NCI-H226 (cell line): ENCODE data around the gene MED10.

Experiments used
- DNase-seq: peaks from one replicate; pipeline ENCODE4 v3.0.0-alpha.2; 2015

MED10 gene

DNA sequence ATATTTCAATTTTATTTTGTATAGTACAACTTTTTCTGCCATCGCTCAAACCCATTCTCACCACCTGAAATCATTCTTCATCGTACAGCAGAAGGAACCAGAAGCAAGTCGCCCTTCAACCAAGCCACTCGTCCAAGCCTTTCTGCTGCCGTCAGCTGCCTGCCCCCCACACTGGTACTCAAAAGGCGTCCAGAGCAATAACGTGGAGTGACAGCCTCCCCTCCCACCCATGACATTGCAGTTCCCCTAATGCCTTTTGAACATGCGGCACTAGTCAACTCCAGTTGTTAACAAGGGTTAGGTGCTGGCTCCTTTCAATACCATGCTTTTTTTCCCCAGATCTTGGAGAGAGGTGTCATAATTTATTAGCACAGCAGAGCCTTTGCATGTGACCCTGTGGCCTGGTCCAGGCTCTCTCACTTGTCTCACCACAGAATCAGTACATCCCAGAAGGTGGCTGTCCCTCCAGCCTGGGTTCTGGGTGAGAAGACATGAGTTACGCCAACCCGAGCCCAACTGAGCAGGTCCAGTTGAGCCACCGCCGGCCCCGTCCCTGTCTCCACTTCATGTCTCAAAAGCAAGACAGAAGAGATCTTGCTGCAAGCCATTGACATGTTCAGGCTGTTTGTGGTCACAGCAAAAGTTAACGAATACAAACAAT is 20.4 kb upstream of the MED10 start:
- no peak for DNase-seq

GRCh38 chr5:6397536-6398269 is 19.4 kb upstream of the MED10 start:
- no peak for DNase-seq

- DNase-seq = no peak
These were observed 18.6 kb upstream of the MED10 start for GRCh38 chr5:6396836-6397535.

GRCh38 chr5:6396043-6396442 is 17.7 kb upstream of the MED10 start:
- no peak for DNase-seq

DNA sequence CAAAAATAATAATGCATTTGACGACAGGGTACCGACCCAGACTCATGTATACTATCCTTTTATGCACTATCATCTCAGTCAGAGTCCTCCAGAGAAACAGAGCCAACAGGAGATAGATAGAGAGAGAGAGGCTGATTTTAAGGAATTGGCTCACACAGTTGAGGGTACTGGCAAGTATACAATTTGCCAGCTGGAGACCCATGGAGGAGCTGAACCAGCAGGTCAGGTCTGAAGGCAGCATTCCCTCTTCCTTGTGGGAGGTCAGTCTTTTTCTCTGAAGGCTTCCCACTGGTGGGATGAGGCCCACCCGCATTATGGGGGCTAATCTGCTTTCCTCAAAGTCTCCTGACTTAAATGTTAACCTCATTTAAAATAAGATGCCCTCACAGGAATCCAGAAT is 17.3 kb upstream of the MED10 start:
- DNase-seq = no peak

DNA sequence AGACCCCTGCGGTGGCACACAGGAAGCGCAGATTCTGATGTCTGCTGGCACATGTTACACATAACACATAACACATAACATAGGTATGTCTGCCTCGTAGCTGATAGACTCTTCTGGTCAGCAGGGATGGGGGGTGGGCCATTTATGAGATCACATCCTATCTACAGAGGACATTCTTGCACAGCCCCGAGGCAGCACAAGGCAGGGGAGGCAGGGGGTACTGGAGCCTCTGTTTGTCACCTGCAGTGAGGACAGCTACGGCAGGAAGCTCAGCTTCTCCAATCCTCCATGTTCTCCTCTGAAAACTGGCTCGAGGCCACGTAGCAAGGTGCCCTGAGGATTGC is 16.7 kb upstream of the MED10 start:
- no peak for DNase-seq

GRCh38 chr5:6394429-6395101 is 16.2 kb upstream of the MED10 start:
- DNase-seq = no peak

DNA sequence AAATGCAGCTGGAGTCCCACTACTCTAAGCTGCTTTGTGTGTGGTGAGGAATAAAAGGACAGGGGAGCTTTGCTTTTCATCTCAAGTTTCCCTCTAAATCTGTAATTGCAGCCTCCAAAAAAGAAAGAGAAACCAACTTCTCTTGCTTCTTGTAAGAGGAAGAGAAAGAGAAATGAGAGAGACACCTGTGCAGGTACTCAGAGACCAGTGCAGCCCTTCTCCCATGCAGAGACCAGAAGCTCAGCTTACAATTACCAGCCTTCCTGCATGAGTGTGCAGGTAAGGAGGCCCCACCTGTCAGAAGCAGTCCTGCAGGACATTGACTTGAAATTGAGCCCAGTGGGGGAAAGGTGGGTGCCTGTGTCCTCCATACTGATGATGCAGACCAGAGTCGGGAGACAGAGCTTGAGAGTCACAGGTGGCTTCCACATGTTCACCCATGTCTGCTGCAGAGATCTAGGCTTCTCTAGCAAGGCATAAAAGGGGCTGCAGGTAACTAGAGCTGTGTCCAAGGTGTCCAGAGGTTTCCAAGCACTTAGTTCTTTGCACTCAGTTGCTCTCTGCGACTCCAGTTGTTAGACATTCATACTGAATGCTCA is 15.3 kb upstream of the MED10 start:
- no peak for DNase-seq

GRCh38 chr5:6392561-6392960 is 14.2 kb upstream of the MED10 start:
- no peak for DNase-seq

GRCh38 chr5:6391151-6391550 is 12.8 kb upstream of the MED10 start:
- no peak for DNase-seq

DNA sequence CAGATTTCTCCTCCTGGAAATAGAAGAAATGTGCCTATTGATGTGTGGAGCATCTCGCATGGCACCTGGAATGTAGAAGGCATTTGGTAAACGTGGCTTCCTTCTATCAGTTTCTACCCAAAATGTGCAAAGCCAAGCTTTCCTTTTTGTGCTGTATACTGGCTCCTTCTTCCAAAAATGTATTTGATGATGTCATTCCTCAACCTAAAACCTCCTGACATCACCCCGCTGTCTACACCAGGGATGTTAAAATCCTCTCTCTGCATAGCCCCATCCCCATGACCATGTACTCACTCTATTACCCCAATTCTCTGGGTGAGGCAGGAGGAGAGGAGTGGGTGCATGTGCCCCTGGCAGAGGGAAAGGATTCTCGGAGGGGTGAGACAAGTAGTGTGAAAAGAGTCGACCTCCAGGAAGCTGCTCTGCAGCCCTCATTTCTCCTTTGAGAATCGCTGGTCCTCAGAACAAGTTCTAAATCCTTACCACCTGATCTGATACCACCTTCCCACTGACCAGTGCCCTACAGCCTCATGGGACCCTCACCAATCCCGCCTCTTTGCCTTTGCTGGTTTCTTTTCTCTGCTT is 11.7 kb upstream of the MED10 start:
- no peak for DNase-seq

DNA sequence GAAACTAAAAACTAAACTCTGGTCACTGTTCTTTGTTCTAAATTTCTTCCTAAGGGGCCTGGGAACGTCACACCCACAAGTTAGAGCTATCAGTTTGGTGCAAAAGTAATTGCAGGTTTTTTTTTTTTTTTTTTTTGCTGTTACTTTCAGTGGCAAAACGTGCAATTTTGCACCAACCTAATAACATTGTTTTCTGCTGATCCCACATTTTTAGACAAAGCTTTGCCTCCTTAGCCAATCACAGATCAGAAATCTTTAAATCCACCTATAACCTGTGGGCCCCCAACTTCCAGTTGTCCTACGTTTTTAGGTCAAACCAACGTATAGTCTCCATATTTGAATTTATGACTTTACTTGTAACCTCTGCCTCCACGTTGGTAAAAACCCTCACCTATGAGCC is 11.1 kb upstream of the MED10 start:
- no peak for DNase-seq

DNA sequence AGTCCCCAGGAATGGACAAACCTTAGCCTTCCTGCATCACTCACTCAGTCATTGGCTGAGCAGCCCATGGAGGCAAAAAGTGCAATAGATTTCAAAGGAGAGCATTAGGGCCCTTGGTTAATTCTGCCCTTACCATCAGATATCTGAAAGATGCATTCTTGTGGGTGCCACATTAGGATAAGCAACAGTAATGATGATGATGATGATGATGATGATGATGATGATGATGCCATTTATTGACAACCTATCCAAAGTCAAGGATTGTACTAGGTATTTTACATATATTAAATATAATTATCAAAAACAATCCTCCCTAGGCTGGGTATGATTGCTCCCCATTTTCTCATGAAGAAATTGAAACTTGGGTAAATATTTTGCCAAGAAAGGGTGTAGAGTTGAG is 9.6 kb upstream of the MED10 start:
- DNase-seq = no peak

GRCh38 chr5:6386271-6386670 is 7.9 kb upstream of the MED10 start:
- no peak for DNase-seq

DNA sequence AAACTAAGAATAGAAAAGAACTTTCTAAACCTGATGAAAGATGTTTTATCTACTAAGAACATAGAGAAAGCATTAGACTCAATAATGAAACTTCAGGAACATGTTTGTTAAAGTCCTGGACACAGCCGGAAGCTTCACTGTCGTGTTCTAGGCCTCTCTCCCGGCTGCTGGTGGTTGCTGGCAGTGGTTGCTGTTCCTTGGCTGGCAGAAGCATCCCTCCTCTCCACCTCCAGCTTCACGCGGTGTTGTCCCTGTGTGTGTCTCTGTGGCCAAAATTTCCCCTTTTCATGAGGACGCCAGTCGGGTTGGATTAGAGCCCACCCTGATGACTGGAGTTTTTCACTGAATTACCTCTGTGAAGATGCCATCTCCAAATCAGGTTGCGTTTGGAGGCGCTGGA is 6.5 kb upstream of the MED10 start:
- DNase-seq = no peak

GRCh38 chr5:6383376-6383775 is 5.0 kb upstream of the MED10 start:
- no peak for DNase-seq

GRCh38 chr5:6379246-6379645 is 899 bp upstream of the MED10 start:
- no peak for DNase-seq

GRCh38 chr5:6378766-6379103 is 388 bp upstream of the MED10 start:
- DNase-seq = no peak

- no peak for DNase-seq
These were observed 804 bp downstream of the MED10 start for GRCh38 chr5:6377582-6377904.

- DNase-seq = no peak
These were observed 1.3 kb downstream of the MED10 start for GRCh38 chr5:6376974-6377520.

- no peak for DNase-seq
These were observed 5.1 kb downstream of the MED10 start for GRCh38 chr5:6373081-6373846.
